MM.1S (cell line): ENCODE measurements around the gene HIPK2.
A peak's percentile ranks its signal among the peaks of the same experiment; 100 is the strongest.

Source experiments
- DNase-seq: peaks from one replicate; pipeline ENCODE4 v3.0.0-alpha.2; 2015
- H2AFZ ChIP-seq: fragments of 300-600 bp; sonication (generic); 2 replicates; pipeline ENCODE4 v1.6.0; 2016; ENCODE audit warnings: antibody characterized with exemption, low read length
- H3F3A ChIP-seq: fragments of 300-600 bp; sonication (generic); 2 replicates; pipeline ENCODE4 v1.6.1; 2016; ENCODE audit warnings: mild to moderate bottlenecking, antibody characterized with exemption, low read length, moderate library complexity, mixed read lengths; ENCODE audit not compliant: insufficient read depth
- H3K27ac ChIP-seq: fragments of 300-600 bp; sonication (generic); 2 replicates; pipeline ENCODE4 v1.5.1; 2016; ENCODE audit warnings: mild to moderate bottlenecking, low read length
- H3K27me3 ChIP-seq: fragments of 300-600 bp; sonication (generic); replicated peaks from 2 replicates; pipeline ENCODE4 v1.6.0; 2016; ENCODE audit warnings: low read length; ENCODE audit not compliant: insufficient read depth
- H3K36me3 ChIP-seq: fragments of 300-600 bp; sonication (generic); replicated peaks from 2 replicates; pipeline ENCODE4 v1.6.1; 2016; ENCODE audit warnings: mild to moderate bottlenecking, low read length, mixed read lengths; ENCODE audit not compliant: insufficient read depth
- H3K4me1 ChIP-seq: fragments of 300-600 bp; sonication (generic); 2 replicates; pipeline ENCODE4 v1.6.1; 2016; ENCODE audit warnings: low read length, mixed read lengths
- H3K4me2 ChIP-seq: fragments of 300-600 bp; sonication (generic); 2 replicates; pipeline ENCODE4 v1.6.0; 2016; ENCODE audit warnings: low read depth, low read length
- H3K4me3 ChIP-seq: fragments of 300-600 bp; sonication (generic); 2 replicates; pipeline ENCODE4 v1.5.1; 2016; ENCODE audit warnings: low read length, mixed read lengths
- H3K79me2 ChIP-seq: fragments of 300-600 bp; sonication (generic); 2 replicates; pipeline ENCODE4 v1.6.1; 2016; ENCODE audit warnings: mixed run types, low read length, mixed read lengths
- H3K9ac ChIP-seq: fragments of 300-600 bp; sonication (generic); 2 replicates; pipeline ENCODE4 v1.6.1; 2016; ENCODE audit warnings: low read length, mixed read lengths
- H3K9me2 ChIP-seq: fragments of 300-600 bp; sonication (generic); replicated peaks from 2 replicates; pipeline ENCODE4 v1.6.1; 2016; ENCODE audit warnings: mild to moderate bottlenecking, low read length, mixed read lengths; ENCODE audit not compliant: insufficient read depth
- H3K9me3 ChIP-seq: fragments of 300-600 bp; sonication (generic); replicated peaks from 2 replicates; pipeline ENCODE4 v1.6.1; 2016; ENCODE audit warnings: mild to moderate bottlenecking, low read length, mixed read lengths; ENCODE audit not compliant: insufficient read depth
- H4K20me1 ChIP-seq: fragments of 300-600 bp; sonication (generic); 2 replicates; pipeline ENCODE4 v1.6.1; 2016; ENCODE audit warnings: mild to moderate bottlenecking, low read length, moderate library complexity, mixed read lengths; ENCODE audit not compliant: insufficient read depth
- EZH2 ChIP-seq: fragments of 300-600 bp; sonication (generic); optimal IDR thresholded peaks from 2 replicates; pipeline ENCODE3; 2017; ENCODE audit warnings: low read depth, mild to moderate bottlenecking, antibody characterized with exemption, low read length, mixed read lengths
- EZH2phosphoT487 ChIP-seq: fragments of 300-600 bp; sonication (generic); IDR thresholded peaks from 2 replicates; pipeline ENCODE4 v1.6.1; 2018; ENCODE audit warnings: antibody characterized with exemption, low read length
- TF ChIP-seq, protein P1 (sequence below): fragments of 300-600 bp; sonication (generic); IDR thresholded peaks from 2 replicates; pipeline ENCODE4 v1.5.1; 2016; ENCODE audit warnings: antibody characterized with exemption, low read length, mixed read lengths

Gene HIPK2

DNA sequence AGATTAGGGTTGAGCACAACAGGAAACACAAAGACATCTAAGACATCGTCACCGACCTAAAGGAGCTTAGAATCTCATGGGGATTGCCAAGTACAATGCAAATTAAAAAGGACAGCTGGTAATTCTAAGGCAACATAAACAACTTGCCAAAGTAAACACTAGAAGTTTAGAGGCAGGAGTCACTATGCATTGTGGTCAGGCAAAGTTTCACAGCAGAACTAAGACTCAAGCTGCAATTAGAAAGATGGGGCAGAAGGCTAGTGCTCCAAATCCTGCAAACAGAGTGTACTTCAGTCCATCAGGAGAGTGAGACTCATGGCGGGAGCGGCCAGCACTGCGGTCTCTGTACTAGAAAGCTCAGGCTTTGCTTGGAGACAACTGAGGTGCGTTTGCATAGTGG is 52.7 kb downstream of the HIPK2 start:
- TF ChIP-seq, protein P1, sequence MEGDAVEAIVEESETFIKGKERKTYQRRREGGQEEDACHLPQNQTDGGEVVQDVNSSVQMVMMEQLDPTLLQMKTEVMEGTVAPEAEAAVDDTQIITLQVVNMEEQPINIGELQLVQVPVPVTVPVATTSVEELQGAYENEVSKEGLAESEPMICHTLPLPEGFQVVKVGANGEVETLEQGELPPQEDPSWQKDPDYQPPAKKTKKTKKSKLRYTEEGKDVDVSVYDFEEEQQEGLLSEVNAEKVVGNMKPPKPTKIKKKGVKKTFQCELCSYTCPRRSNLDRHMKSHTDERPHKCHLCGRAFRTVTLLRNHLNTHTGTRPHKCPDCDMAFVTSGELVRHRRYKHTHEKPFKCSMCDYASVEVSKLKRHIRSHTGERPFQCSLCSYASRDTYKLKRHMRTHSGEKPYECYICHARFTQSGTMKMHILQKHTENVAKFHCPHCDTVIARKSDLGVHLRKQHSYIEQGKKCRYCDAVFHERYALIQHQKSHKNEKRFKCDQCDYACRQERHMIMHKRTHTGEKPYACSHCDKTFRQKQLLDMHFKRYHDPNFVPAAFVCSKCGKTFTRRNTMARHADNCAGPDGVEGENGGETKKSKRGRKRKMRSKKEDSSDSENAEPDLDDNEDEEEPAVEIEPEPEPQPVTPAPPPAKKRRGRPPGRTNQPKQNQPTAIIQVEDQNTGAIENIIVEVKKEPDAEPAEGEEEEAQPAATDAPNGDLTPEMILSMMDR, result no peak
- TF ChIP-seq EZH2, result no peak
- no peak for TF ChIP-seq EZH2phosphoT487
- H2AFZ ChIP-seq, result no peak overlapping the region
- no peaks in the 10 kb centered on the region for H3K9me2 ChIP-seq
- no peaks in the 10 kb centered on the region for H3K27me3 ChIP-seq
- H3K9ac ChIP-seq, result no peak overlapping the region
- H3K79me2 ChIP-seq, result peaks cover 92% of the 10 kb centered on the region
- H3F3A ChIP-seq, result peaks cover 6% of the 10 kb centered on the region; the same call in 1 of the 2 replicates
- no peaks in the 10 kb centered on the region for H3K9me3 ChIP-seq
- no peaks in the 10 kb centered on the region for H4K20me1 ChIP-seq
- H3K36me3 ChIP-seq, result no peaks in the 10 kb centered on the region
- peak overlapping the region; percentile 14; the same call in 1 of the 2 replicates for H3K27ac ChIP-seq
- no peak for DNase-seq
- H3K4me3 ChIP-seq, result no peak overlapping the region
- no peak overlapping the region for H3K4me2 ChIP-seq
- H3K4me1 ChIP-seq, result peaks cover 18% of the 10 kb centered on the region

DNA sequence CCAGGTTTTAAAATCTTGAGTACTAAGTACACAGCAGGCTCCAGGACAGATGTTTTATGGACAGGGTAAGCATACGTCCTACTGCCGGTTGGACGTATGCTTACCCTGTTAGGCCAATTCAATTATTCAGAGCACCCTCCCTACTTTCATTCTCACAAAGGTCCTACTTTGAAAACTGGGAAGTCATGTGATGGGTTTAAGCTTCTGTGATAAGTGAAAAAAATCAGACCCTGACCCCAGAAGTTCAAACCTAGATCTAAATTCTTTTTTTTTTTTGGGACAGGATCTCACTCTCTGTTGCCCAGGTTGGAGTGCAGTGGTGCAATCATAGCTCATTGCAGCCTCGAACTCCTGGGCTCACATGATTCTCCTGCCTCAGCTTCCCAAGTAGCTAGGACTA is 55.2 kb downstream of the HIPK2 start:
- Histone ChIP-seq H3K27ac (no peak overlapping the region), H3F3A (peaks cover 6% of the 10 kb centered on the region; the same call in 1 of the 2 replicates), H3K4me3 (no peak overlapping the region), H3K4me1 (peaks cover 18% of the 10 kb centered on the region), H3K9me3 (no peaks in the 10 kb centered on the region), H3K79me2 (peaks cover 90% of the 10 kb centered on the region), H3K36me3 (no peaks in the 10 kb centered on the region), H3K4me2 (no peak overlapping the region), H3K27me3 (no peaks in the 10 kb centered on the region), H3K9ac (no peak overlapping the region), H4K20me1 (no peaks in the 10 kb centered on the region), H2AFZ (no peak overlapping the region), H3K9me2 (no peaks in the 10 kb centered on the region)
- DNase-seq, result no peak
- TF ChIP-seq, protein P1, result no peak
- TF ChIP-seq EZH2phosphoT487 (no peak), EZH2 (no peak)

DNA sequence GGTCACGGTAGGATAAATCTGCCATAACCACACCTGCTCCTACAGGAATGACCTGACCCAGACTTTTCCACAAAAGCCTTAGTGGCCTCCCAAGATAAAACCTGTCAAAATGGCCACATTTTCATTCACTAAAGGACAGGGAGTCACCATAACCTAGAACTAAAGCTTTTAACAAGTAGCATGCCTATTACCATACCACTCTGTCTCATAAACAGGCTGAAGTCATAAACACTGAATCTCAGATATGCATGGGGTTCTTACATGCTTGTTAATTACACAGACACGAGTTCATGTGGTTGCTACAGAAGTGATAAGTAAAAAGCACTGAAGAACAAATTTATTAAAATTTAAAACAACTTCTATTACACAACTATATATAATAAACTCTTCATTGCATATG is 56.0 kb downstream of the HIPK2 start:
- DNase-seq, result no peak
- Histone ChIP-seq H3K9ac (no peak overlapping the region), H3K4me2 (no peak overlapping the region), H3F3A (peaks cover 6% of the 10 kb centered on the region; the same call in 1 of the 2 replicates), H4K20me1 (no peaks in the 10 kb centered on the region), H3K4me1 (peaks cover 18% of the 10 kb centered on the region), H3K27ac (no peak overlapping the region), H3K36me3 (0 out of 2 replicates have a peak, but pooled peaks cover 2% of the 10 kb centered on the region), H2AFZ (no peak overlapping the region), H3K4me3 (no peak overlapping the region), H3K9me3 (no peaks in the 10 kb centered on the region), H3K9me2 (no peaks in the 10 kb centered on the region), H3K79me2 (peaks cover 86% of the 10 kb centered on the region), H3K27me3 (no peaks in the 10 kb centered on the region)
- TF ChIP-seq, protein P1, result no peak
- TF ChIP-seq EZH2 (no peak), EZH2phosphoT487 (no peak)
